HFF-Myc (cell line): ENCODE data around the gene GABRB3.

Source experiments
- DNase-seq: peaks from one replicate; pipeline ENCODE4 v3.0.0-alpha.2; 2011; ENCODE audit warnings: low read depth; ENCODE audit errors: extremely low read depth
- H3K4me3 ChIP-seq: replicated peaks from 2 replicates; pipeline ENCODE4 v1.5.1; 2011; ENCODE audit warnings: low read depth, mild to moderate bottlenecking, control low read depth, low read length
- TF ChIP-seq, protein P1 (sequence below): IDR thresholded peaks from 2 replicates; pipeline ENCODE4 v1.5.1; 2012; ENCODE audit warnings: mild to moderate bottlenecking, low read depth, low read length, control low read depth; ENCODE audit errors: missing control alignments

Gene GABRB3

DNA sequence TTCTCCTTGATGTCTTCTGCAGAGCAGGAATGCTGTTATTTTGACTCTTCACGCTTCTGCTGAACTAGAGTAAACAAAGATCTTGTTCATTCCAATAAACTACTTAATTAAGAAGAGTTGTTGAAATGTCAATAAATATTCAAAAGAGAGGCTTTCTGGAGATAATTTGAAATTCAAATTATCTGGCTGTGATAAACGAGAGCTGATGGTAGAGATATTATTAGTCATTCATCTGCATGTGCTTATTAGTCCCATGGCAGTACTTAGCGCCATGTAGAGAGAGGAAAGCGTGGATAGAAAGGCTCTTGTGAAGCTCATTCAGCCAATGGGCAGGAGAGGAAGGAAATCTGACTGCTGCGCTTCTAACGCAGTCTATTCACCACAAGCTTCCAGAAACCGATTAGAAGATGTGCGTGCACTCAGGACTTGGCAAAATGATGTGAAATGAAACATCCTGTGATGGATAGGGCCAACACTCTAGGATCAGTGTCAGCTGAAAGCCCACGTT, 251.1 kb downstream of the GABRB3 start:
- TF ChIP-seq, protein P1, sequence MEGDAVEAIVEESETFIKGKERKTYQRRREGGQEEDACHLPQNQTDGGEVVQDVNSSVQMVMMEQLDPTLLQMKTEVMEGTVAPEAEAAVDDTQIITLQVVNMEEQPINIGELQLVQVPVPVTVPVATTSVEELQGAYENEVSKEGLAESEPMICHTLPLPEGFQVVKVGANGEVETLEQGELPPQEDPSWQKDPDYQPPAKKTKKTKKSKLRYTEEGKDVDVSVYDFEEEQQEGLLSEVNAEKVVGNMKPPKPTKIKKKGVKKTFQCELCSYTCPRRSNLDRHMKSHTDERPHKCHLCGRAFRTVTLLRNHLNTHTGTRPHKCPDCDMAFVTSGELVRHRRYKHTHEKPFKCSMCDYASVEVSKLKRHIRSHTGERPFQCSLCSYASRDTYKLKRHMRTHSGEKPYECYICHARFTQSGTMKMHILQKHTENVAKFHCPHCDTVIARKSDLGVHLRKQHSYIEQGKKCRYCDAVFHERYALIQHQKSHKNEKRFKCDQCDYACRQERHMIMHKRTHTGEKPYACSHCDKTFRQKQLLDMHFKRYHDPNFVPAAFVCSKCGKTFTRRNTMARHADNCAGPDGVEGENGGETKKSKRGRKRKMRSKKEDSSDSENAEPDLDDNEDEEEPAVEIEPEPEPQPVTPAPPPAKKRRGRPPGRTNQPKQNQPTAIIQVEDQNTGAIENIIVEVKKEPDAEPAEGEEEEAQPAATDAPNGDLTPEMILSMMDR, result no peak
- no peak for DNase-seq
- no peak overlapping the region for H3K4me3 ChIP-seq

DNA sequence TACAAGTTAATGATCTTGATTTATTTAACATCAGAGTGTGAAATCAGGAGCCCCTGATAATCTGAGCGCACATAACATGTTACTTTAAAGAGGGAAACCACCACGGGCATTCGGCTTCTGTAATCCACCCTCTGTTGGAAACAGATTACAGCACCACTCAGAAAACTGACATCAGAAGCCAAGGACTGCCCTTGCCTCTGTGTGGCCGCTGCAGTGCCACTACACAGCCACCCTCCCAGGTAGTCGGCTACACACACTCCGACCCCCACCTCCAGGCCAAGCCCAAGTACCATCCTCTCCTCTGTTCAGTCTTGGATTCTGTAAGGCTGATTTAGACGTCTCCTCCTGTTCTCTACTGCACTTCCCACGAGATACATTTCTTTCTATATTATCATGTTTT, 251.7 kb downstream of the GABRB3 start:
- H3K4me3 ChIP-seq, result no peak overlapping the region
- no peak for DNase-seq
- TF ChIP-seq, protein P1, result no peak

DNA sequence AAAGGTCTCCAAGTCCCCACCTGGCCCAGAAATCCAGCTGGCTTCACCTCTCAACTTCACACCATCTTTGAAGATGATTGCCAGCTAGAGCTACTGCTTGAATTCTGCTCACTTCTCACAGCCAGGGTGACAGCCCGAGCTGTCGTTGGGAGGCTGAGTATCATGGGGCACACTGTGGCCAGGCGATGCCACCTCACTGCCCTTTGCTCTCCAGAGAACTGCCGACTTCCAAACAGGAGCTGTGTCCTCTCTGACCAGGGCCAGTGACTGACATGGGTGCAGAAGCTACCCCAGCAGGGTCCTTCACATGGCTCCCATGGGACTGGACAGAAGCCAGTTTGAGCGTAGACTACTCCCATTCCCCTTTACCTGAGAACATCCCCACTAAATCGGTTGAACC, 254.0 kb downstream of the GABRB3 start:
- no peak overlapping the region for H3K4me3 ChIP-seq
- TF ChIP-seq, protein P1, result no peak
- DNase-seq, result no peak

DNA sequence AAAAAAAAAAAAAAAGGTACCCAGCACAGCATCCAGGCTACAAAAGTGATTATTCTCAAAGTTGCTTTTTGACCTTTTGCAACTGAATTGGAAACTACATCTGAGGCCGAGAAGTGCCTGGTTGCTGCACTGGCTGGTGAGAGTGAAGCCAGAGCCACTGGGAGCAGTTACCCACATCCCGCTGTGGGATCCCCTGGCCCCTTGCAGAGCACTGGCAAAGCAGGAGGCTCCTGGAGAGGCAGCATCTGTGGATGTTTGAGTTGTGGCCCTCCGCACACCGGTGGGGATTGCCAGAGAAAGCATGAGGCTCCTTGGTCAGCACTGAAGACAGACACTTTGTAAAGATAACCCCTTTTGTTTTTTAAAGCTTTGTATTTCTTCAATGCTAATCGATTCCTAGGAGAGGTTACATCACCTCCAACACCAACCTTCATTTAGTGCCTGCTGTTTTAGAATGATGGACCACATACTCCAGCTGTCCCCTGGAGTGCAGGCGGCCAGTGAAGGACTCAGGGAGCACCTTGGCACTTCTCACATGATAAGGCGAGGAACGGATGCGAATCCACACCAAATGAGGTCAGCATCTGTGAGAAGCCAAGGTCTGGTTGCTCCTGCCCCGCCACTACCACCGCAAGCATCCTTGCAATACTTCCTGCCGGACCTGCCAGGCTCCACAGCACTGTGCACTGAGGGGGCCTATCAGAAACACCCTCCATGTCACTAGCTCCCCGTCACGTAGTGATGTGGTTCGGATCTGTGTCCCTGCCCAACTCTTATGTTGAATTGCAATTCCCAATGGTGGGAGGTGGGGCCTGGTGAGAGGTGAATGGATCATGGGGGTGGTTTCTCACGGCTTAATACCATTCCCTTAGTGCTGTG, 256.5 kb downstream of the GABRB3 start:
- TF ChIP-seq, protein P1, result no peak
- no peak overlapping the region for H3K4me3 ChIP-seq
- DNase-seq, result no peak

DNA sequence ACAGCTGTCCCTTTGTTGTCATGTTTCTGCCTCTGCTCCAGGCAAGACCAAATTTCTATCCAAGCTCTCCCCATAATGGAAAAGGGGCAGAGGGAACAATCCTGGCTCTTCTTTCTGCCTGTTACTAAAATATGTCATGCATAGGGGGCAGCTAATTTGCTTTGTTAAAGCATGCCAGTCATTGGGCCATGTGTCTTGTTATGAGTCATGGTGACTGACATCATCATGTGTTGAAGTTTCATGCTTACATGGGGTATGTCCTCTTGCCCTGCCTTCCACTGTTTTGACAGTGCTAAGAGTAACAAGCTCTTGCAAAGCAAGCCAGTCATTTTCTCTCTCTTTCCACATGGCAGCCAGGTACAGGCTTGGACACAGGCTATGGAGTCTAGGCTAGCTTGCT, 268.9 kb downstream of the GABRB3 start:
- no peak overlapping the region for H3K4me3 ChIP-seq
- DNase-seq, result no peak
- TF ChIP-seq, protein P1, result no peak
